OCI-LY1 (cell line): ENCODE measurements around the gene RTTN.

Experiments used
- H2AFZ ChIP-seq: fragments of 200-600 bp; sonication (generic), shearing (Covaris generic); 2 replicates; pipeline ENCODE4 v1.6.0; 2014; ENCODE audit warnings: antibody characterized with exemption, mild to moderate bottlenecking, low read length
- H3F3A ChIP-seq: fragments of 200-600 bp; sonication (generic), shearing (Covaris generic); 2 replicates; pipeline ENCODE4 v1.6.0; 2014; ENCODE audit warnings: mild to moderate bottlenecking, antibody characterized with exemption, low read length, moderate library complexity; ENCODE audit not compliant: insufficient read depth
- H3K27ac ChIP-seq: fragments of 200-600 bp; sonication (generic); 2 replicates; pipeline ENCODE4 v1.5.1; 2014; ENCODE audit warnings: low read length, mixed run types, mild to moderate bottlenecking, low read depth; ENCODE audit not compliant: poor library complexity, severe bottlenecking
- H3K27me3 ChIP-seq: fragments of 200-600 bp; sonication (generic); 2 replicates; pipeline ENCODE4 v1.6.0; 2014; ENCODE audit warnings: antibody characterized with exemption, mild to moderate bottlenecking, low read length, moderate library complexity; ENCODE audit not compliant: insufficient read depth
- H3K36me3 ChIP-seq: fragments of 200-600 bp; sonication (generic); 2 replicates; pipeline ENCODE4 v1.6.1; 2014; ENCODE audit warnings: mild to moderate bottlenecking, antibody characterized with exemption, low read length, moderate library complexity, mixed read lengths; ENCODE audit not compliant: insufficient read depth
- H3K4me1 ChIP-seq: fragments of 200-600 bp; sonication (generic); 2 replicates; pipeline ENCODE4 v1.5.1; 2014; ENCODE audit warnings: mild to moderate bottlenecking, low read length, moderate library complexity; ENCODE audit not compliant: insufficient read depth, severe bottlenecking
- H3K4me2 ChIP-seq: fragments of 200-600 bp; sonication (generic), shearing (Covaris generic); 2 replicates; pipeline ENCODE4 v1.6.1; 2014; ENCODE audit warnings: low read length
- H3K4me3 ChIP-seq: fragments of 200-600 bp; sonication (generic); 2 replicates; pipeline ENCODE4 v1.5.1; 2014; ENCODE audit warnings: low read length, low read depth, mild to moderate bottlenecking, mixed read lengths; ENCODE audit not compliant: poor library complexity, severe bottlenecking
- H3K79me2 ChIP-seq: fragments of 200-600 bp; shearing (Covaris generic); 2 replicates; pipeline ENCODE4 v1.6.1; 2016; ENCODE audit warnings: mixed run types, low read length, mixed read lengths; ENCODE audit not compliant: insufficient read depth
- H3K9ac ChIP-seq: fragments of 200-600 bp; sonication (generic), shearing (Covaris generic); 2 replicates; pipeline ENCODE4 v1.6.1; 2014; ENCODE audit warnings: mild to moderate bottlenecking, low read length, mixed read lengths
- H3K9me2 ChIP-seq: fragments of 200-600 bp; sonication (generic), shearing (Covaris generic); 2 replicates; pipeline ENCODE4 v1.6.1; 2014; ENCODE audit warnings: low read depth, mild to moderate bottlenecking, low read length, mixed read lengths
- H3K9me3 ChIP-seq: fragments of 200-600 bp; shearing (Covaris generic); 2 replicates; pipeline ENCODE4 v1.6.1; 2014; ENCODE audit warnings: low read length, mixed read lengths
- H4K20me1 ChIP-seq: fragments of 200-600 bp; sonication (generic), shearing (Covaris generic); 2 replicates; pipeline ENCODE4 v1.6.0; 2016; ENCODE audit warnings: mild to moderate bottlenecking, low read length; ENCODE audit not compliant: insufficient read depth
- CTCF ChIP-seq: fragments of 200-600 bp; sonication (generic), shearing (Covaris generic); IDR thresholded peaks from 2 replicates; pipeline ENCODE4 v1.5.1; 2017; ENCODE audit warnings: mild to moderate bottlenecking, antibody characterized with exemption, low read length, moderate library complexity, mixed read lengths
- EZH2 ChIP-seq: fragments of 200-600 bp; sonication (generic), shearing (Covaris generic); IDR thresholded peaks from 2 replicates; pipeline ENCODE4 v1.8.0; 2017; ENCODE audit warnings: borderline replicate concordance, mixed run types, mild to moderate bottlenecking, antibody characterized with exemption, low read length, moderate library complexity, mixed read lengths

RTTN gene

GRCh38 chr18:70166668-70167067 lies 38.8 kb downstream of the RTTN start:
- Histone ChIP-seq H4K20me1 (no peaks in the 10 kb centered on the region), H3F3A (no peaks in the 10 kb centered on the region), H3K9ac (no peak overlapping the region), H2AFZ (no peak overlapping the region), H3K27ac (no peak overlapping the region), H3K4me3 (no peak overlapping the region), H3K27me3 (no peaks in the 10 kb centered on the region), H3K4me2 (no peak overlapping the region), H3K9me2 (no peaks in the 10 kb centered on the region), H3K36me3 (peaks cover 35% of the 10 kb centered on the region), H3K79me2 (no peaks in the 10 kb centered on the region), H3K4me1 (no peaks in the 10 kb centered on the region), H3K9me3 (no peaks in the 10 kb centered on the region)
- TF ChIP-seq CTCF = no peak
- TF ChIP-seq EZH2 = no peak

- H4K20me1 ChIP-seq = no peaks in the 10 kb centered on the region
- H3K79me2 ChIP-seq = no peaks in the 10 kb centered on the region
- no peak overlapping the region for H2AFZ ChIP-seq
- H3K4me3 ChIP-seq = no peak overlapping the region
- no peak overlapping the region for H3K27ac ChIP-seq
- H3K4me1 ChIP-seq = no peaks in the 10 kb centered on the region
- H3K36me3 ChIP-seq = peaks cover 42% of the 10 kb centered on the region
- no peaks in the 10 kb centered on the region for H3K27me3 ChIP-seq
- H3K9me3 ChIP-seq = no peaks in the 10 kb centered on the region
- H3K9me2 ChIP-seq = no peaks in the 10 kb centered on the region
- H3F3A ChIP-seq = no peaks in the 10 kb centered on the region
- no peak overlapping the region for H3K4me2 ChIP-seq
- TF ChIP-seq CTCF = no peak
- no peak for TF ChIP-seq EZH2
- H3K9ac ChIP-seq = no peak overlapping the region
These were observed 39.6 kb downstream of the RTTN start for GRCh38 chr18:70165936-70166335.

- Histone ChIP-seq H3K9ac (no peak overlapping the region), H2AFZ (no peak overlapping the region), H3K27ac (no peak overlapping the region)
These were observed 45.3 kb downstream of the RTTN start for GRCh38 chr18:70160073-70160678.

More at GRCh38 chr18:70160073-70160678, 45.3 kb downstream of the RTTN start:
- Histone ChIP-seq H3K36me3 (peaks cover 70% of the 10 kb centered on the region), H3K4me1 (no peaks in the 10 kb centered on the region), H4K20me1 (no peaks in the 10 kb centered on the region), H3K4me2 (no peak overlapping the region), H3K4me3 (no peak overlapping the region), H3K9me2 (no peaks in the 10 kb centered on the region), H3K27me3 (no peaks in the 10 kb centered on the region), H3F3A (no peaks in the 10 kb centered on the region), H3K9me3 (no peaks in the 10 kb centered on the region), H3K79me2 (no peaks in the 10 kb centered on the region)
- TF ChIP-seq EZH2 (no peak), CTCF (no peak)
